B cell (primary cell): ENCODE data around the gene OLFML1.

ENCODE experiments used
- EZH2 ChIP-seq: IDR thresholded peaks from 2 replicates; pipeline ENCODE4 v1.6.1; 2012; ENCODE audit warnings: borderline replicate concordance, low read depth, mild to moderate bottlenecking, moderate library complexity, low read length; ENCODE audit not compliant: insufficient read depth, poor library complexity, severe bottlenecking
- TF ChIP-seq, protein P1 (sequence below): fragments of 200-600 bp; IDR thresholded peaks from one replicate; pipeline ENCODE4 v1.8.0; 2022; ENCODE audit warnings: antibody characterized with exemption, mild to moderate bottlenecking

DNA sequence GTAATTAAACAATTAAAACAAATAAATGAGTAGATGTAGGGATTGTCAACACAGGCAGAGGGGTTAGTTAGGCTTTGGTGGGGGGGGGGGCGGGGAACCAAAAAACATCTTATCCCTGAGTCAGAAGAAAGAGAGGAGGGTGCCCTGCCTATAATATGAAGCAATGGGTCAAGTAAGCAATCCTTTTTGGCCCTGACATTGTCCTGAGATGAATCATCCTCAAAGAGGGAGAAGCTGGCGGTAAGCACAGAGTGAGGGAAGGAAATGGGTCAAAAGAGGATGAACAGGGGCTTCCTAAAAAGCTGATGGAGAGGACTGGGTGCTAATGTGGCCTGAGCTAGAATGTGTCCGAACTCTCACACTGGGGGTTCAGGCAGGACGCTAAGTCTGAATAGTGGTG lies 4.7 kb downstream of the OLFML1 start:
- TF ChIP-seq, protein P1, sequence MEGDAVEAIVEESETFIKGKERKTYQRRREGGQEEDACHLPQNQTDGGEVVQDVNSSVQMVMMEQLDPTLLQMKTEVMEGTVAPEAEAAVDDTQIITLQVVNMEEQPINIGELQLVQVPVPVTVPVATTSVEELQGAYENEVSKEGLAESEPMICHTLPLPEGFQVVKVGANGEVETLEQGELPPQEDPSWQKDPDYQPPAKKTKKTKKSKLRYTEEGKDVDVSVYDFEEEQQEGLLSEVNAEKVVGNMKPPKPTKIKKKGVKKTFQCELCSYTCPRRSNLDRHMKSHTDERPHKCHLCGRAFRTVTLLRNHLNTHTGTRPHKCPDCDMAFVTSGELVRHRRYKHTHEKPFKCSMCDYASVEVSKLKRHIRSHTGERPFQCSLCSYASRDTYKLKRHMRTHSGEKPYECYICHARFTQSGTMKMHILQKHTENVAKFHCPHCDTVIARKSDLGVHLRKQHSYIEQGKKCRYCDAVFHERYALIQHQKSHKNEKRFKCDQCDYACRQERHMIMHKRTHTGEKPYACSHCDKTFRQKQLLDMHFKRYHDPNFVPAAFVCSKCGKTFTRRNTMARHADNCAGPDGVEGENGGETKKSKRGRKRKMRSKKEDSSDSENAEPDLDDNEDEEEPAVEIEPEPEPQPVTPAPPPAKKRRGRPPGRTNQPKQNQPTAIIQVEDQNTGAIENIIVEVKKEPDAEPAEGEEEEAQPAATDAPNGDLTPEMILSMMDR = no peak
- TF ChIP-seq EZH2 = no peak
